IPS DF 6.9 (cell line): ENCODE results near the gene LMOD3.

Experiments
- DNase-seq: peaks from one replicate; pipeline ENCODE4 v3.0.0-alpha.2; 2013; ENCODE audit warnings: low read depth, low spot score
- H3K27ac ChIP-seq: one replicate; pipeline ENCODE4 v1.5.1; 2013; ENCODE audit warnings: low read length, control low read depth
- H3K27me3 ChIP-seq: 2 replicates; pipeline ENCODE4 v1.6.1; 2013; ENCODE audit warnings: mild to moderate bottlenecking, low read length; ENCODE audit not compliant: control insufficient read depth, insufficient read depth
- H3K36me3 ChIP-seq: 2 replicates; pipeline ENCODE4 v1.6.1; 2013; ENCODE audit warnings: low read length; ENCODE audit not compliant: control insufficient read depth, insufficient read depth
- H3K4me1 ChIP-seq: 2 replicates; pipeline ENCODE4 v1.6.1; 2013; ENCODE audit warnings: low read length; ENCODE audit not compliant: control insufficient read depth, insufficient read depth
- H3K4me3 ChIP-seq: 2 replicates; pipeline ENCODE4 v1.5.1; 2013; ENCODE audit warnings: mild to moderate bottlenecking, low read length
- H3K9me3 ChIP-seq: 2 replicates; pipeline ENCODE4 v1.6.1; 2013; ENCODE audit warnings: low read length, inconsistent platforms; ENCODE audit not compliant: control insufficient read depth, insufficient read depth
- WGBS: extraction: QIAGEN DNeasy Blood & Tissue Kit; methylation state at CpG from one replicate; pipeline ENCODE4 v1.1.7; 2013; ENCODE audit warnings: mixed read lengths, missing lambda C conversion rate; ENCODE audit not compliant: insufficient read length, insufficient coverage; 5-methylcytosine and 5-hydroxymethylcytosine counted together

LMOD3 gene

DNA sequence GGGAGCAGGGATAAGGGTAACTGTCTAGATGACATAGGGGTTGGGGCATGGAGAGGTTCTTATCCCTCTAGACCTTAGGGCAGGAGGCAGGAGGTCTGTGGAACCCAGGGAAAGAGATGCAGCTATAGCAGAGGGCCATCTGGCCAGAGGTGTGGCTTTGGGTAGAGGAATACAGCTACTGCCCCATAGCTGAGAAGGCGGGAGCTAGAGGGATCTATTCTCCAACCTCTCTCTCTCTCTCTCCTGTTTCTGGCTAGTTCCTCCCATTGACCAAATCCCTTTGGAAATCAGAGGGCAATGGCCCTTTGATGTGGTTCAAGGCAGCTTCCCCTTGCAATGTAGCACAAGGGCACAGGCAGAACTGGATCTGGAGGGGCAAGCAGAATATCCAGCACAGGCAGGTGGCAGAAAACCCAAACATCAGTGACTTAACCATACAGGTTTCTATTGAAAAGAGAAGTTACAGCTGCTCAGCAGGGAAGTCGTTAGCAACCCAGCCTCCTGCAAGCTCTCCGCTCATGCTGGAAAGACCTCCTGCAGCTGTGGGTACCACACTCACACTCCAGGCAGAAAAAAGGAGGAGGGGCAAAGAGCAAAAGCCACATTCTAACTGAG lies 22.3 kb upstream of the LMOD3 start:
- Histone ChIP-seq H3K4me3 (no peak overlapping the region), H3K36me3 (no peaks in the 10 kb centered on the region), H3K4me1 (peaks cover 2% of the 10 kb centered on the region; the same call in 1 of the 2 replicates), H3K27me3 (peaks cover 3% of the 10 kb centered on the region; the same call in 1 of the 2 replicates), H3K27ac (no peak overlapping the region), H3K9me3 (no peaks in the 10 kb centered on the region)
- no CpG with 5 or more reads among the region's 3 CpGs for WGBS
- peak; percentile 29 for DNase-seq

DNA sequence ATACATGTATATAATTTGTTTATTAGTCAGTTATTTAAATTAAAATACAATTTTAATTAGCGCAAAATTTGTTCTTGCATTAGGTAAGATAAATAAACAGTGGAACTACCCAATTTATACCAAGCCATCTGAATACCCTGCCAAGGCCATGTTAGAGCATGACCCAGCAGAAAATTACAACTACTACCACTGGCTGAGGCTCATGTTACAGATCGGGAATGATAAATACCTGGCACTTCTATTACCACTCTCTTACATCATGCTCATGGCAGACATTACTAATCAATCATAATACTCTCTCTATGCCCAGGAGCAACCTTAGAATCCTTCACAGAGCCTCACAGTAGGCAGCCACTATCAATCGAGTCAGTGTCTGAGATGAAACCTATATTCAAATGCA lies 21.2 kb upstream of the LMOD3 start:
- Histone ChIP-seq H3K27me3 (peaks cover 3% of the 10 kb centered on the region; the same call in 1 of the 2 replicates), H3K4me3 (no peak overlapping the region), H3K36me3 (no peaks in the 10 kb centered on the region), H3K9me3 (no peaks in the 10 kb centered on the region), H3K4me1 (peaks cover 2% of the 10 kb centered on the region; the same call in 1 of the 2 replicates), H3K27ac (no peak overlapping the region)
- no CpG with 5 or more reads among the region's 3 CpGs for WGBS
- DNase-seq = no peak

DNA sequence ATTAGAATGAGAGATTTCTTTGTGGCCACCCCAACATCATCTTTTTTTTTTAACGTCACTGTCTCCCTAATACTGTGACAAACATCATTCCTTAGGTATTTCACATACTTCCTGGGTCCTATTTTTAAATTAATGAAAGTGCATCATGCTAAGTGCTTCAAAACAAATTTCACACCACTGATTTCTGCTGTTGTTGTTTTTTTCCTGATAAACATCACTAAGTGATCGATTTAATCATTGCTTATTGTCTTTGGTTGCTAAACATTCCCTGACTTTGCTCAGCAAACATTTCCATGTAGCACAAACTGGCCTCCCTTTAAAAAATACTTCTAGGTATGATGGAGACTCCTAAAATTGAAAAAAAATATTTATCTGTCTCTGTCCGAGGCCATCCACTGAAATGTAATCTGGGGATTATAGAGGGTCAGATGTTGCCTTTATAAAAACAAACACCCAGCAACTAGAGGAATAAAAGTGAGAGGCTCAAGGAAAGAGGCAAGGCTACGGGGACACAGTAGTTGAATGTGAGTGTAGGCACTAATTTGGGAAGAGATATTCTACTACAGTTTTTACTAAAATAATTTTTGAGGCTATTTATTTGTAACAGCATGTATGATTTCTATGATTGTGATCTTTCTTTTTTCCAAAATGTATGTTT lies 20.5 kb upstream of the LMOD3 start:
- Histone ChIP-seq H3K36me3 (no peaks in the 10 kb centered on the region), H3K27me3 (peaks cover 3% of the 10 kb centered on the region; the same call in 1 of the 2 replicates), H3K4me3 (no peak overlapping the region), H3K27ac (no peak overlapping the region), H3K9me3 (no peaks in the 10 kb centered on the region), H3K4me1 (peaks cover 2% of the 10 kb centered on the region; the same call in 1 of the 2 replicates)
- no CpG with 5 or more reads among the region's 4 CpGs for WGBS
- DNase-seq = no peak

DNA sequence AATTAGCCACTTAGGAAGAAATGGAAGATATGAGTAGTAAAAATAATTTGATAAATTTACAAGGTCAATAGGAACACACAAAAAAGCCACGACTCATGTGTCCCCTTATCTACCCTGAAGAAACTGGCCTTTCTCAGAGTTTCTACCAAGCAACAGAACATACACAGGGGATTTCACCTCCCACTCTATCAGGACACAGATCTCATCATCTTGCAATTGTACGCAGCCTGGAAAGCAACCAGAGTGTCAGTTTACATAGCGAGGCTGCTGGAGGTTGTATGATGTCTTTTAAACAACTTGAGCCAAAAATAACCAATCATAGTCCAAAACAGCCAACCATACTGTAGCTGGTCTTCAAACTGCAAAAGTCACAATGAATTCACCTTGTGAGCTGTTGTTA lies 19.7 kb upstream of the LMOD3 start:
- Histone ChIP-seq H3K27me3 (peaks cover 3% of the 10 kb centered on the region; the same call in 1 of the 2 replicates), H3K9me3 (no peaks in the 10 kb centered on the region), H3K36me3 (no peaks in the 10 kb centered on the region), H3K4me3 (no peak overlapping the region), H3K27ac (no peak overlapping the region), H3K4me1 (peaks cover 2% of the 10 kb centered on the region; the same call in 1 of the 2 replicates)
- no peak for DNase-seq
- WGBS = no CpG with 5 or more reads among the region's 3 CpGs

DNA sequence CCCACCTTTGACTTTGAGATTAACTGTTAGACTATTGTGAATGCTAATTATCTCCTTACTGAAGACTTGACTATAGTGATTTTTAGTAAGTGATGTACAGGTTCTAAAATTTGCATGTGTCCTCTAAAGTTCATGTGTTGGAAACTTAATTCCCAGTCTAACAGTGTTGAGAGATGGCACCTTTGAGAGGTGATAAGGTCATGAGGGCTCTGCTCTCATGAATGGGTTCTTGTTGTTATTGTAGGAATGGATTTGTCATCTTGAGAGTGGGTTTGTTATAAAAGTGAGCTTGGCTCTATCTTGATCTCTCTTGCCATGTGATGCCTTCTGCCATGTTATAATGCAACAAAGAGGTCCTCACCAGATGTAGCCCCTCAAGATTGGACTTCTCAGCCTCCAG lies 18.9 kb upstream of the LMOD3 start:
- no peaks in the 10 kb centered on the region for H3K9me3 ChIP-seq
- H3K4me1 ChIP-seq = peaks cover 2% of the 10 kb centered on the region; the same call in 1 of the 2 replicates
- H3K4me3 ChIP-seq = no peak overlapping the region
- DNase-seq = no peak
- peaks cover 3% of the 10 kb centered on the region; the same call in 1 of the 2 replicates for H3K27me3 ChIP-seq
- no peak overlapping the region for H3K27ac ChIP-seq
- no peaks in the 10 kb centered on the region for H3K36me3 ChIP-seq

GRCh38 chr3:69137412-69137811 lies 15.0 kb upstream of the LMOD3 start:
- Histone ChIP-seq H3K4me1 (no peaks in the 10 kb centered on the region), H3K9me3 (no peaks in the 10 kb centered on the region), H3K36me3 (no peaks in the 10 kb centered on the region), H3K27ac (no peak overlapping the region), H3K27me3 (no peaks in the 10 kb centered on the region), H3K4me3 (no peak overlapping the region)
- WGBS = no CpG with 5 or more reads among the region's 2 CpGs
- no peak for DNase-seq

DNA sequence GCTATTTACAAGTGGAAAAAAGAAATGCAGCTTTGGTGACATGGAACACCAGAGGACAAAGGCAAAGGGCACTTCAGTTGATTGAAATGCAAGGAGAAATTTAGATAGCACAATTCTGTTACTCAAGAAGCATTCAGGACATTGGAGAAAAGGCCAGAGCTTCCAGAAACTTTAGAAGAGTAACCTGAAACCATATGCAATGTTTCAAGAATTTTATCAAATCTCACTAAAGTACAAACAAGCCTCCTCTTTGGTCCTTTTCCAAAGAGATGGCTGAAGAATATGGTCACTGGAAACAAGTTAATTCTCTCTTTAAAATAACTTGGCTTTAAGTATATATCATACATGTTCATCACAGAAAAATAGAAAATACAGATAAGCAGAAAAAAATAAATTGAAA lies 14.6 kb upstream of the LMOD3 start:
- Histone ChIP-seq H3K27me3 (no peaks in the 10 kb centered on the region), H3K27ac (no peak overlapping the region), H3K9me3 (no peaks in the 10 kb centered on the region), H3K4me3 (no peak overlapping the region), H3K4me1 (no peaks in the 10 kb centered on the region), H3K36me3 (no peaks in the 10 kb centered on the region)
- no peak for DNase-seq

- Histone ChIP-seq H3K36me3 (no peaks in the 10 kb centered on the region), H3K27me3 (no peaks in the 10 kb centered on the region), H3K9me3 (no peaks in the 10 kb centered on the region), H3K27ac (no peak overlapping the region), H3K4me3 (no peak overlapping the region), H3K4me1 (no peaks in the 10 kb centered on the region)
- DNase-seq = no peak
Observed at GRCh38 chr3:69130689-69131088, 8.3 kb upstream of the LMOD3 start.

GRCh38 chr3:69129531-69129930 lies 7.1 kb upstream of the LMOD3 start:
- no peak for DNase-seq
- H3K9me3 ChIP-seq = no peaks in the 10 kb centered on the region
- no peaks in the 10 kb centered on the region for H3K27me3 ChIP-seq
- H3K36me3 ChIP-seq = no peaks in the 10 kb centered on the region
- H3K4me1 ChIP-seq = no peaks in the 10 kb centered on the region
- H3K4me3 ChIP-seq = no peak overlapping the region
- no CpG with 5 or more reads among the region's 1 CpG for WGBS
- H3K27ac ChIP-seq = no peak overlapping the region

DNA sequence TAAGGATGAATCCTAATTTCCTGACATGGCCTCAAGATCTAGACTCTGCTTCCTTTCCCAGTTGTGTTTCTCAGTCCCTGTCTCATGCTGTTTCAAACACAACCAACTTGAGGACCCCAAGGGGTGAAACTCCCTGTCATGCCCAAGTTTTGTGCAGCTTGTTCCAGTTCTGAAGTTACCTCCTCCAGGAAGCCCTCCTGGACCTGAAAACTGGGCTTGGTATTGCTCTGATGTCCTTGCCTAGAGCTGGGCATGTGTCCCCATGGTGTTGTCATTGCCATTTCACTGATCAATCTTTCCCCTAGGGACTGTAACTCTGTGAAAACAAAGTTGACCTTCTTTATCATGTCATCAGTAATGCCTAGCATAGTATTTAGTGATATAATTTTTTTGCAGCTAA lies 6.1 kb upstream of the LMOD3 start:
- no peaks in the 10 kb centered on the region for H3K36me3 ChIP-seq
- H3K4me3 ChIP-seq = no peak overlapping the region
- no peak overlapping the region for H3K27ac ChIP-seq
- no peaks in the 10 kb centered on the region for H3K4me1 ChIP-seq
- no peak for DNase-seq
- H3K27me3 ChIP-seq = no peaks in the 10 kb centered on the region
- no peaks in the 10 kb centered on the region for H3K9me3 ChIP-seq

GRCh38 chr3:69126999-69127398 lies 4.6 kb upstream of the LMOD3 start:
- Histone ChIP-seq H3K27ac (no peak overlapping the region), H3K4me1 (no peaks in the 10 kb centered on the region), H3K36me3 (no peaks in the 10 kb centered on the region), H3K4me3 (no peak overlapping the region), H3K9me3 (no peaks in the 10 kb centered on the region), H3K27me3 (no peaks in the 10 kb centered on the region)
- WGBS = no CpG with 5 or more reads among the region's 2 CpGs
- no peak for DNase-seq
